HG03558 (cell line): ENCODE data around the gene DUOX2.
"Not testable (repeated sequence)": the region's sequence is repeated elsewhere in the genome, so short reads cannot be mapped to it uniquely, and the experiment has no call there.

Experiments
- ATAC-seq: cut with Tn5 transposase; IDR thresholded peaks from one replicate; pipeline ENCODE4 v1.9.1; 2021; ENCODE audit warnings: moderate number of reproducible peaks; ENCODE audit not compliant: unreplicated experiment; ENCODE audit errors: extremely low read depth

The DUOX2 gene

DNA sequence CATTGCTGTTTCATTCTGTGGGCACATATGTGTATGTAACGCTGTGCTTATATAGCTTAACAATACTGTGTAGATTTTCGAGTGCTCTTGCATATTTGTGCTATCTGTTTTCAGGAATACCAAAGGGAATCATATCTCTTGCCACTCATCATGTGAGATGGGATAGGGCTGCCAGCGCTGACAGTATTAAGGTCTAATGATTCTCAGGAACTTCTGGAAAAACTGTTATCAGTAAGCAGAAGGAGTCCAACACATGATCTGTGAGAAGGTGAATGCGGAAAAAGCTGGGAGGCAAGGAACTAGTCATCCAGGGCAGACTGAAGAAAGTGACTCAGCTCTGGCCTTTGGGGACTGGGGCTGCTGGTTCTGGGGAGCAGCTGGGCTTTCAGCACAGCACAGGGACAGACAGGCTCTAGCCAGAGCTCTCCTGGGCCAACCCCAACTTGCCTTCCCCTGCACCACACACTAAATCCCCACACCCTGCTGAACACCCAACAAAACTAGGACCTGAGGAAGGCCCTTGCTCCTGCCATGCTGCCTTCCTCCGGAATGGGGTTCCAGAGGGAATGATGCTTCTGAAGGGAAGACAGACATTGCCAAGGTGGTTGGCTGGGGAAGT lies 34.2 kb downstream of the DUOX2 start:
- ATAC-seq: not testable (repeated sequence)

DNA sequence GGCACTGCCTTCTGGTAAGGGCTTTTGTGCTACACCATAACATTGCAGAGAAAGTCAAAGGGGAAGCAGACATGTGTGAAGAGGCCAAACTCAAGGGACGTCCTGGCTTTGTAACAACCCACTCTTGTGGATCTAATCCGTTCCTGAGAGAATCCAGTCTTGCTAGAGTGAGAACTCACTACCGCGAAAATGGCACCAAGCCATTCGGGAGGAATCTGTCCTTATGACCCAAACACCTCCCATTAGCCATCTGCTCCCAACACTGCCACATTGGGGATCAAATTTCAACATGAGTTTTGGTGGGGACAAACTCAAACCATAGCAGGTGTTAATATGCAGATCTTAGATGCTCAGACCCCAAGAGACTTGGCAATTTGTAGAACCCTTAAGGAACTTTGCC lies 34.8 kb downstream of the DUOX2 start:
- ATAC-seq: not testable (repeated sequence)

DNA sequence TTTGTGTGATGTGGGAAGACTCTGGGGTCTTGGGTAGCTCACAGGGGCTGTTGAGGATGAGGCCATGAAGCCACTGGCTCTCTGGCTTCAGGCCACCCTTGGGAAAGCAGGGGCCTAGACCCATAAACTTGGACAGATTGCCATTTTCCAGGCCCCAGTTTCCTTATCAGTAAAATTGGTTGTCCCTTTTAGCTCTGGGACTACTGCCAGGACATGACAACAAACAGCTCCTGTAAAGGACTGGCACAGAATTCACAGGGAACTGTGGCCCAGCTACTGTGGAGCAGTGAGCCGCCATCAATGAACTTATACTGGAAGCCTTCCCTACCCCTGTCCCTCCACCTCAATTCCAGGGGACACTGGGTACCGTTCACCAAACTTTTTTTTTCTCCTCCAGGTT lies 36.6 kb downstream of the DUOX2 start:
- ATAC-seq: not testable (repeated sequence)

DNA sequence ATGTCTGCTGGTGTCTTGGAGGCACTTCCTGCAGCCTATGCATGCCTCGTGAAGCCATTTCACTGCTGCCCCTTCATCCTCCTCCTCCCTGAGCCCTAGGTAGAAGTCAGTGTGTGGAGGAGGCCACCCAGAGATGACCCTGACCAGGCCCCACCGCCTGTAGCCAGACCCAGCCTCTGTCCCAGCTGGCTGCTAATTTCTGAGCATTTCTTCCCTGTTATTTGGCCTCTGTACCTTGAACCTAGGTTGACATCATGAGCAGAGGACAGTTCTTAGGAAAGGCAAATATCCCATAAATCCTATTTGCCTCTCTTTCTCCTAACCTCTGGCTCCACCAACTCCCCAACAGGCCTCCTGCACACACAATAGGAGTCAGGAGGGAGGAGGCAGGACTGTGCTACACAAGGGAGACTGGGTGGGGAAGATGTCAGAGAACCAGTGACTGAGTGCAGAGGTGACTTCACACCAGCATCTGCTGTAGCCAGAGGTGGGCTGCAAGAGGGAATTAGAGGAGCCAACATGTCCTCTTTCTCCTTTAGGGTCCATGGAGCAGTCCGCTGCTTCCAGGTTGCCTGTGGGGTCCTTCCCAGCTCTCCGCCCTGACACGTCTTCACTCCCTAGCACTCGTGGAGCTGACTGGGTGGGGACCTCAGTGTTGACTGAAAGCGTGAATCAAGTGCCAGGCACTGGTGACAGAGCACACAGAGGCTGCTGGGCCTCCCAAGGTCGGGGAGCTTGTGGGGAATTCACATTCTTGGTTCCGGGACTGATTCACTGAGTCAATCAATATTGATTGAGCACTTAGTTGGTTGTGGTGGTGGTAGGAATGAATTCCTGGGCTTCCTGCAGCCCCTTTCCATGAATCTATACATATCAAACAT lies 38.3 kb downstream of the DUOX2 start:
- ATAC-seq: not testable (repeated sequence)

DNA sequence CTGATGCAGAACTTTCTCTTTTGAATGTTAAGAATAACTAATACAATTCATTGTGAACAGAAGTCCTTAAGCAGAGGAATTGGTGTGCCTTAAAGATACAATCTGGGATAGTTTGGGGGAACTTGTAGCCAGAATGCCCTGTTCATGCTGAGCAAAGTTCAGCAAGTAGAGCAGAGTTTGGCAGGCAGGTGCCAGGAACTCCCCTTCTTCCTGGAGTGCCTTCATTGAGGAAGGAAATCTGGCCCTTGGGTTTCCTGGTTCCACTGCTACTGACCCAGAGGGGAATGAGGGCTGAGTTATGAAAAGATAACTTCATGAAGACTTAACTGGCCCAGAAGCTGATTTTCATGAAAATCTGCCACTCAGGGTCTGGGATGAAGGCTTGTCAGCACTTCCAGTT lies 40.4 kb downstream of the DUOX2 start:
- not testable (repeated sequence) for ATAC-seq

DNA sequence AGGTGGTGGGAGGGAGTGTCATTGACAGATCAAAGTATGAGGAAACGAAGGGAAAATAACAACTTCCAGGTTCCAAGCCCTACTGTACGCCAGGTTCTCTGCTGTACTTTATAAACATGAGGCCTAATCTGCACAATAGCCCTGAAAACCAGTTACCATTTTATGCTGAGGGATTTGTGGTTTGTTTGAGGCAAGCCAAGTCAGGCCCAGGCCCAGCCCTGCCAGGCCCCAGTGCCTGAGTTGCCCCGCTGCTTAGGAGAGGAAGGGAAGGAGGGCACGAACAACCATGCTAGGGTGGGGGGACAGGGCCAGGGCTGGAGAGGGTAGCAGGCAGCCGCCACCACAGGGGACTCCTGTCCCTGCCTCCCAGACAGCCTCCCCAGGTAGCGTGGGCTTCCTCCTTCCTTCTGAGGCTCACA lies 44.0 kb downstream of the DUOX2 start:
- ATAC-seq: not testable (repeated sequence)

DNA sequence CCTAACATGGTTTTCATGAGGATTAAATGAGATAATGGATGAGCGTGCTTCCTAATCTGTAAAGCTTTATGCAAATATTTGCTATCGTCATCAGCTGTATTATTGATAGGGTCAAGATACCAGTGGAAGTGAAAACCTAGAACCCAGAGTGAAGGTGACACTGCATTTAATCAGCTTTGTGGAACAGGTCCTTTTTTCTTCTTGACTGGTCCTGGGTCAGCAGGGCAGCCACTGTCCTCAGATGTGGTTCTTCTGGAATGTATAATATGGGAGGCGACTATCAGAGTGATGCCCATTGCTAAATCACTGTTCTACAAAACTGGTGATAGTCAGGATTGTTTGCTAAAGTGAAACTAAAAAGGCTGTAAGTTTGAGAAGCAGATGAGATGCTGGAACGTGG lies 49.6 kb downstream of the DUOX2 start:
- no peak for ATAC-seq

DNA sequence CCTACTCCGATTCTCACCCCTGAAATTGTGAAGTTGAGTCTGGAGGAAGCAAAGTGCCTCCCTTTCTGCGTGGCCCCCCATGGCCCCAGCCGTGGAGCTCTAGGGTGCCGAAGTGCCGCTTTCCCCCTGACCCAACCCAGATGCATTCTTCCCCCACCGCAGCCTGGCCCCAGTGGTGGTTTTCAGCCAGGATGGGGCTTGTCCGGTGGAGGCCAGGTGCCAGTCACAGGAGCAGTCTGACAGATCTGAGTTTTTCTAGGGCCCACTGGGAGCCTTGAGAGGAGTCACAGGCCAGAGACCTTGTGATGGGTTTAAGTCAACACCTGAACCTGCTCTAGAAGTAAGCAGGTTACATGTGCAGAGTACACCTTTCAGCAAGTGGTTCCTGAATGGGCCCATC lies 51.7 kb downstream of the DUOX2 start:
- not testable (repeated sequence) for ATAC-seq

DNA sequence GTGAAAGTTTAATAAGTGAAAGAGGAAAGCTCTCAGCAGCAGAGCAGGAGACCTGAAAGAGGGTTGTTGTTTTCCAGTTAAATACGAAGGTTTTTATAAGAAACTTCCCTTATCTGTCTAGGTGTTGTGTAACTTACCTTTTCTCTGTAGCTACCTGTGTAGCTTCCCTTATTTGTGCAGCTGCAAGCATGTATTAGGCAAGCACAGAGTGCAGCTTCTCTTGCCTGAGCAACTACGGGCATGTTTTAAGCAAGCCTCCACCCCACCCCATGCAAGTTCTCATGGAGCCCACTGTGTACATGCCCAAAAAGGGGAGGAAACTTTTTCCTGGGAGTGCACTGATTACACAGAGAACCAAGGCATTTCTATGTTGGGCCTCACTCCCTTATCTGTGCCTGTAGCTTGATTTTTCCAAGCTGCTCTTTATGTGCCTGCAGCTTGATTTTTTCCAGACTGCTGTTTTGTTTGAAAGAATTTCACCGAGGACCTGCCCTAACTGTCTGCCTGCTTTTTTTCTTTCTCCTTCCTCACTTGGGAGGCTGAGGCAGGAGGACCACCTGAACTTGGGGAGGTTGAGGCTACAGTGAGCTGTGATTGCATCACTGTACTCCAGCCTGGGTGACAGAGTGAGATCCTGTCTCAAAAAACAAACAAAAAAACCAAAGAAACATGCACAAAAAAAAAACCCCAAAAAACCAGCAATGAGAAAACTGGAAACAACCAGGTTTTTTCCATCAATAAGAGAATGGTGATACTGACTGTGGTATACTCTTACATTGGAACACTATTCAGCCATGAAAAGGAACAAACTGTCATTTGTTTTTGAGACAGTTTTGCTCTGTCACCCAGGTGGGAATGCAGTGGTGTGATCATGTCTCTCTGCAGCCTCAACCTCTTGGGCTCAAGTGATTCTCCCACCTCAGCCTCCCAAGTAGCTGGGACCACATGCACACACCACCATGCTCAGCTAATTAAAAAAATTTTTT lies 55.0 kb downstream of the DUOX2 start:
- ATAC-seq: not testable (repeated sequence)

DNA sequence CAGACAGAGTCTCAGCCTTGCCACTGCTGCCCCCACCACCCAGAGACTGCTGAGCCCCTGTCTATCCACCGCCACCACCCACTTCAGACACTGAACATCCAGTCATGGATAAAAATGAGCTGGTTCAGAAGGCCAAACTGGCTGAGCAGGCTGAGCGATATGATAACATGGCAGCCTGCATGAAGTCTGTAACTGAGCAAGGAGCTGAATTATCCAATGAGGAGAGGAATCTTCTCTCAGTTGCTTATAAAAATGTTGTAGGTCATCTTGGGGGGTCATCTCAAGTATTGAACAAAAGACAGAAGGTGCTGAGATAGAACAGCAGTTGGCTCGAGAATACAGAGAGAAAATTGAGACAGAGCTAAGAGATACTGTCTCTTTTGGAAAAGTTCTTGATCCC lies 61.3 kb downstream of the DUOX2 start:
- ATAC-seq: not testable (repeated sequence)

DNA sequence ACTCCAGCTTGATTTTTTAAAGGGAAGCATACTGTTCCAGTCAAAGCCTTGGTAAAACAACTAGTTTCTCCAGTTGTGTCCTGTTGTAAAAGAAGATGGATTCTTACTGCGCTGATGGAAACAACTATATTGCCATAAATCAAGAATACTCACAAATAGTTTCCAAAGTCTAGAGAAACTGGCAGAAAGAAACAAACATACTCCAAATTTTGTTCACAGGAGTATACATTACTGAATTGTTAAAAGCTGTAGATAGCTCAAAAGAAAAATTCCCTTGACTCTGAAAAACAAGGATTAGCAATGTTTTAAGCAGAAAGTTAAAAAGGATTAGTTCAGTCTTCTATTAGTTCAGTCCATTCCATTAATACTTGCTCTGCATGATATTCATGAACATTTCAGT lies 63.4 kb downstream of the DUOX2 start:
- no peak for ATAC-seq

DNA sequence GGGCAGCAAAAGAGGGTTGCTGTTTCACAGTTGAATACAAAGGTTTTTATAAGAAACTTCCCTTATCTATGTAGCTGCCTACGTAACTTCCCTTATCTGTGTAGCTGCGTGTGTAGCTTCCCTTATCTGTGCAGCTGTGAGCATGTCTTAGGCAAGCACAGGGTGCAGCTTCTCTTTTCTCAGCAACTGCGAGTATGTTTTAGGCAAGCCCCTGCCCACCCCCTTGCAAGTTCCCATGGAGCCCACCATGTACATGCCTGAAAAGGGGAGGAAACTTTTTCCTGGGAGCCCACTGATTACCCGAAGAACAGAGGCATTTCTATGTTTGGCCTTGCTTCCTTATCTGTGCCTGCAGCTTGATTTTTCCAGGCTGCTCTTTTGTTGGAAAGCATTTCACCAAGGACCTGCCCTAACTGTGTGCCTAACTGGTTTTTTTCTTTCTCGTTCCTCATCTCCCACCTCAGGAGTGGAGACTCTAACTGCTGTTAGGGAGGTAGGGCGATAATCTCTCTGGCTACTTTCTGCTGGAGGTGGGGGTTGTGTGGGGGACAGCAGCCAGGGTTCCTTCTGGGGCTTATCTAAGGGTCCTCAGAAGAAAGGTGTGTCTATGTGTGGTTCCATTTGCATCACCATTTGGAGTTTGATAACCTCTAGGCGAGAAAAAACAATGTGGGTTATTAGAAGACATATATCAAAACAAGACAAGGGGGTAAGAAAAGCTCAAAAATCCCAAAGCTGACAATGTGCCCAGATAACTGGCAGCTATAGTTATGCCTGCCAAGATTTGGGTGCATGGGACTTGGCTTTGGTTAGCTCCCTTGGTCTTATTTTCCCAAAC lies 65.0 kb downstream of the DUOX2 start:
- no peak for ATAC-seq

DNA sequence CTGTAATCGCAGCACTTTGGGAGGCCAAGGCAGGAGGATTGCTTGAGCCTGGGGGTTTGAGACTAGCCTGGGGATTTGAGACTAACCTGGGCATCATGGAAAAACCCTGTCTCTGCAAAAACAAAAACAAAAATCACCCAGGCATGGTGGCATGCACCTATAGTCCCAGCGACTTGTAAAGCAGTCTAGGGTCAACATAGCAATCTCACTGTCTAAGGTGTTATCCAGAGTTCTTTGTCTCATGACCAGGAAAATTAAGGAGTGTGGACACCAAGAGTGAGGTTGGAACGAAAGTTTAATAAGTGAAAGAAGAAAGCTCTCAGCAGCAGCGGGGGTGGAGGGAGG lies 65.6 kb downstream of the DUOX2 start:
- not testable (repeated sequence) for ATAC-seq

DNA sequence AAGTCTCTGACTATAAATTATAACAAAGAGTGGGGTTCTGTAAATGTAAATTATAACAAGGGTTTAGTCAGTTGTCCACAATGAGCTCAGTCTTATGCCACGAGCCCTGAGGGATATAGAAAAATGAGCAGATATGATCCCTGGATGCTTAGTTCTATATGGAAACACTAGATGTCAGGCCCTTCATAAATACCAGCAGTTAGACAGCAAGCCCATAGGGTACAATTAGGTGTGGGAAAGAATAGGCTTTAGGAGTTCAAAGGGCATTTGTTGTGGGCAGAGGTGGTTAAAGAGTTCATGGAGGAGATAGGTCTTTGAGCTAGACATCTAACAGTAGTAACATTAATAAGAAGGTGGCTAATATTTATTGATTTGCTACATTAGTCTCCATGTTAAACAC lies 69.7 kb downstream of the DUOX2 start:
- ATAC-seq: not testable (repeated sequence)

DNA sequence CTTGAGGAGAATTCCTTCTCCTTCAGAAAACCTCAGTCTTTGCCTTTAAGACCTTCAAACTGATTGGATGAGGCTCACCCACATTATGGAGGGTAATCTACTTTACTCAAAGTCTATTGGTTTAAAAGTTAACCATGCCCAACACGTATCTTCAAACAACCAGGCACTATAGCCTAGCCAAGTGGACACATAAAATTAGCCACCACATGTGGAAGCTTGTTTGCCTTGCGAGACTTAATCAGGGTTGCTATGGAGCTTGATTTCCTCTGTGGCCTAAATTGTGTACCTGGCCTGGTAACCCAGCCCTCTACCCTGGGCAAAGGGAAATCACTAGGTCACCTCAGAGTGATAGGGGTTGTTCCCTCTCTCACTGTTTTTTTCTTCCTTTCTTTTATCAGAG lies 71.1 kb downstream of the DUOX2 start:
- not testable (repeated sequence) for ATAC-seq
